K562 (cell line): Measurements from ENCODE around the gene FASLG. TPM values are rescaled to one million over a fixed set of nuclear protein-coding genes. Genes with fewer than 3 reads are reported as not detected.

Source experiments
- ATAC-seq: fragments of 200-7000 bp; cut with Tn5 transposase; 3 replicates; pipeline ENCODE4 v1.9.1; 2020; ENCODE audit warnings: moderate library complexity
- BruUV-seq: library from RNA; stranded (reverse); fragments of 400-500 nt; replicated peaks from 2 replicates; lab custom pipeline; 2021; lab: Mats Ljungman, UMichigan
- CTCF ChIA-PET: fragments of 300-600 bp; formaldehyde crosslinking; extraction: SDS; loops from one replicate; lab custom pipeline; 2021; ENCODE audit warnings: low intra/inter-chr PET ratio; lab: Yijun Ruan, JAX
- POLR2A ChIA-PET: fragments of 300-600, 350-650 bp; sonication (Branson Sonifier 250); formaldehyde crosslinking; extraction: SDS; loops from one replicate; lab custom pipeline; 2021; ENCODE audit warnings: antibody characterized with exemption, inconsistent platforms; lab: Yijun Ruan, JAX
- DNase-seq, 4 experiments: peaks; one replicate each; pipeline versions ENCODE4 v3.0.0 to v3.0.0-alpha.2; 2011 to 2018; ENCODE audit warnings: low spot score in 3 of 4, mixed read lengths in 3 of 4; ENCODE audit errors: extremely low read depth in 1 of 4
- FAIRE-seq: peaks from 2 replicates; lab custom pipeline; 2011; peaks lifted over from hg19 to GRCh38; lab: Jason Lieb, UNC
- H2AFZ ChIP-seq: 2 replicates; pipeline ENCODE4 v1.6.0; 2011; ENCODE audit warnings: low read depth, low read length, control low read depth, inconsistent platforms
- H3K27ac ChIP-seq: fragments of 200-600 bp; 3 replicates; pipeline ENCODE4 v1.8.0; 2011; ENCODE audit warnings: low read depth, mild to moderate bottlenecking, control low read depth, inconsistent platforms, low read length, moderate library complexity, mixed read lengths; ENCODE audit errors: extremely low read depth
- H3K27me3 ChIP-seq, 2 experiments: fragments of 300-600 bp in 1 of 2; 2 replicates in 1 of 2; 3 replicates in 1 of 2; pipeline versions ENCODE4 v1.6.0 to v1.8.0; 2011; ENCODE audit warnings: inconsistent platforms in 2 of 2, low read length in 2 of 2, mild to moderate bottlenecking in 1 of 2, mixed read lengths in 1 of 2, moderate library complexity in 1 of 2; ENCODE audit not compliant: control insufficient read depth in 2 of 2, insufficient read depth in 2 of 2
- H3K36me3 ChIP-seq: fragments of 300-600 bp; 3 replicates; pipeline ENCODE4 v1.8.0; 2011; ENCODE audit warnings: mild to moderate bottlenecking, low read length, inconsistent platforms; ENCODE audit not compliant: control insufficient read depth, insufficient read depth
- H3K4me1 ChIP-seq, 2 experiments: fragments of 200-600 bp in 1 of 2; replicated peaks in 1 of 2; 2 replicates in 1 of 2; 3 replicates in 1 of 2; pipeline versions ENCODE4 v1.5.1 to v1.8.0; 2011; ENCODE audit warnings: inconsistent platforms in 2 of 2, low read length in 2 of 2, mild to moderate bottlenecking in 1 of 2, mixed read lengths in 1 of 2, moderate library complexity in 1 of 2; ENCODE audit not compliant: control insufficient read depth in 2 of 2, insufficient read depth in 2 of 2
- H3K4me2 ChIP-seq: 2 replicates; pipeline ENCODE4 v1.6.1; 2011; ENCODE audit warnings: low read length, control low read depth, inconsistent platforms, mixed read lengths; ENCODE audit not compliant: insufficient read depth
- H3K4me3 ChIP-seq: fragments of 200-600 bp; sonication (generic), shearing (Covaris generic); 2 replicates; pipeline ENCODE4 v1.5.1; 2016; ENCODE audit warnings: control low read depth, inconsistent platforms
- H3K79me2 ChIP-seq: fragments of 200-600 bp; 3 replicates; pipeline ENCODE4 v1.8.0; 2011; ENCODE audit warnings: low read length, inconsistent platforms; ENCODE audit not compliant: control insufficient read depth, insufficient read depth
- H3K9ac ChIP-seq, 2 experiments: 2 replicates each; pipeline versions ENCODE4 v1.6.0 to v1.6.1; 2011; ENCODE audit warnings: low read depth in 2 of 2, low read length in 2 of 2, control low read depth in 1 of 2, inconsistent platforms in 1 of 2, mild to moderate bottlenecking in 1 of 2, mixed read lengths in 1 of 2; ENCODE audit not compliant: insufficient read depth in 1 of 2
- H3K9me1 ChIP-seq: one replicate; pipeline ENCODE4 v1.6.0; 2011; ENCODE audit warnings: inconsistent platforms, mild to moderate bottlenecking, low read length, moderate library complexity; ENCODE audit not compliant: control insufficient read depth, insufficient read depth
- H3K9me3 ChIP-seq: replicated peaks from 2 replicates; pipeline ENCODE4 v1.5.1; 2011; ENCODE audit warnings: low read depth, low read length, inconsistent platforms; ENCODE audit not compliant: control insufficient read depth, insufficient read depth
- H4K20me1 ChIP-seq: replicated peaks from 2 replicates; pipeline ENCODE4 v1.6.1; 2011; ENCODE audit warnings: low read length, inconsistent platforms, mixed read lengths; ENCODE audit not compliant: control insufficient read depth, insufficient read depth
- ETV1 ChIP-seq: fragments of 450-650 bp; conservative IDR thresholded peaks from 2 replicates; pipeline ENCODE4 v1.6.1; 2016; ENCODE audit warnings: missing genetic modification characterization, control low read depth, low read depth, missing compliant biosample characterization
- GABPA ChIP-seq: fragments of 200-800 bp; sonication (Bioruptor generic); conservative IDR thresholded peaks from 2 replicates; pipeline ENCODE4 v1.6.1; 2016; ENCODE audit warnings: low read depth, missing genetic modification characterization, missing compliant biosample characterization
- HDAC3 ChIP-seq: fragments of 450-650 bp; IDR thresholded peaks from 2 replicates; pipeline ENCODE4 v1.6.1; 2018; ENCODE audit warnings: borderline replicate concordance, mild to moderate bottlenecking, moderate library complexity; ENCODE audit not compliant: partially characterized antibody
- POLR2H ChIP-seq: IDR thresholded peaks from 2 replicates; pipeline ENCODE4 v1.6.1; 2016; ENCODE audit warnings: missing genetic modification characterization, low read depth, mild to moderate bottlenecking, control low read depth, missing compliant biosample characterization, moderate library complexity
- ZNF354B ChIP-seq: fragments of 250-450 bp; sonication (Bioruptor Pico); IDR thresholded peaks from 2 replicates; pipeline ENCODE4 v1.4.0; 2020
- WGBS: fragments of 100-300 bp; shearing (Covaris generic); methylation state at CpG from one replicate; pipeline ENCODE4 v1.1.6; 2016; ENCODE audit warnings: low coverage, mixed read lengths; ENCODE audit not compliant: insufficient coverage; ENCODE audit errors: missing lambda C conversion rate; 5-methylcytosine and 5-hydroxymethylcytosine counted together
- in situ Hi-C: fragments of 300-500 bp; cut with MboI; formaldehyde crosslinking; loops from 4 replicates; pipeline ENCODE4 v1.15.0; 2018; ENCODE audit warnings: inconsistent platforms, mixed read lengths
- intact Hi-C: fragments of 100-400 bp; cut with micrococcal nuclease; formaldehyde crosslinking; loops from 2 replicates; pipeline ENCODE4 v1.14.2; 2022
- polyA plus RNA-seq, 8 experiments: library from polyadenylated mRNA; depleted of rRNA in 4 of 8; stranded (reverse) in 5 of 8; unstranded in 3 of 8; fragments of >200 nt; fragmentation: Nextera tagmentation in 2 of 8; fragmentation: Illumina TruSeq in 1 of 8; extraction: Ambion mirVana in 2 of 8; extraction: Trizol in 1 of 8; gene quantifications; 2 replicates each; pipeline versions ENCODE4 v1.2.1 to v1.2.3, GENCODE V29; 2011 to 2014; ENCODE audit warnings: inconsistent platforms in 1 of 8, missing spikeins in 1 of 8
- total RNA-seq, 7 experiments: library from RNA; depleted of rRNA in 6 of 7; stranded (reverse); fragments of >200 nt in 6 of 7; fragmentation: Illumina TruSeq in 2 of 7; extraction: Trizol in 2 of 7; gene quantifications; 2 replicates each; pipeline versions ENCODE4 v1.2.1 to v1.2.3, GENCODE V29; 2011 to 2021; ENCODE audit warnings: low replicate concordance in 1 of 7

FASLG gene
- total and polyA plus RNA-seq, 9 of the 15 experiments (the other 6 are each of a cell fraction or from before 2014, with no cell fraction given) = not detected

- TF ChIP-seq POLR2H (tag) = no peak
- TF ChIP-seq, all 486 proteins: peak for 0
Observed at GRCh38 chr1:172657586-172657985, 1.3 kb upstream of the FASLG start (continued).

DNA sequence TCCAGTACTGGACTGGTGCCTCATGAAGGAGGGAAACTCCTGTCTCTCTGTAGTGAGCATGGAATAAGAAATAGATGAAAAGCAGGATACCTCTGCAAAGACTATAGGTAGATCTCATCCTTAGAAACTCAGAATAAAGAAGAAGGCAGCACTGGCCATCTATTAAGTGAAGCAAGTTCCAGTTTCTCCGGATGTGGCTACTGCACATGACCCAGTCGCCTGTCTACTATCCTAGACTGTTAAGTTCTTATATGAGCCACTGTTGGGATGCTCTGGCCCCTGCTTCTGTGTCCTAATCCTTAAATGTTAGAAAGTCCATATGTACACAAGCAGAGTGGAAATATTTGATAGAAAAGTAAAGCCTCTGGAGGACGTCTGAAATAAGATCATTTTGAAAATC is 2.2 kb downstream of the FASLG start:
- intact Hi-C loops = no loop called here
- CTCF ChIA-PET = interaction anchor here (0.6 kb wide), 1 partner anchor 542 kb away, joined by 3 read pairs; no protein-coding TSS in a partner anchor
- Histone ChIP-seq H3K4me3 (no peak overlapping the region), H3K9me3 (no peaks in the 10 kb centered on the region), H2AFZ (no peak overlapping the region), H3K4me2 (no peak overlapping the region), H3K36me3 (no peaks in the 10 kb centered on the region), H3K27ac (no peak overlapping the region), H3K9me1 (no peaks in the 10 kb centered on the region), H3K4me1 (peaks cover 2 to 15% of the 10 kb centered on the region in 2 experiments; a peak in 3 of 5 replicates), H3K27me3 (no peaks in the 10 kb centered on the region), H4K20me1 (no peaks in the 10 kb centered on the region), H3K9ac (no peak overlapping the region), H3K79me2 (no peaks in the 10 kb centered on the region)
- POLR2A ChIA-PET = no interaction called here
- no peak for DNase-seq
- ATAC-seq = no peak
- WGBS = 9% methylated on average over 3 of the region's 3 CpGs
- in situ Hi-C loops = no loop called here
- FAIRE-seq = no peak
- BruUV-seq = no TSS peak
- TF ChIP-seq ZNF354B (CRISPR knock-in tag) (no peak), ETV1 (tag) (peak; percentile 68), HDAC3 (no peak), GABPA (0 out of 2 replicates have a peak, but pooled peaks have one; percentile 16)
